ENCODE results near the gene DRAM1. TPM values are rescaled to one million over a fixed set of nuclear protein-coding genes. Genes with fewer than 3 reads are reported as not detected.
"Not testable (repeated sequence)": the region's sequence is repeated elsewhere in the genome, so short reads cannot be mapped to it uniquely, and the experiment has no call there.

The DRAM1 gene
- total RNA-seq, 1 donor from 2014 or later = 27.4 TPM

DNA sequence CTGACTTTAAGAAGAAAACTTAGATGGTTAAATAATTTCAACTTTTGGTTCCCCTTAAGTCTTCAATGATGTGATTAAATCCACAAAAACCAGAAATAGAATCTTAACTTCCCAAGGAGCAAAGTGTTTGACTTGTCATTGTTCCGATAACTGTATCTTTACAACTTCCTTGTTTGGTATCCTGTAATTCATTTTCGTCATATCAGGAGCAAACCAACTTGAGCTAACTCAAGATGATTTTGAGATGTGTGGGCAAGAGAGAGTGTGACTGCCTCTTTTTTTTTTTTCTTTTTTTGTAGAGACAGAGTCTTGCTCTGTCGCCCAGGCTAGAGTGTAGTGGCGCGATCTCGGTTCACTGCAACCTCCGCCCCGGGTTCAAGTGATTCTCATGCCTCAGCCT, 25.3 kb downstream of the DRAM1 start:
- DNase-seq (ENCODE audit: low read depth, low spot score) = no peak

DNA sequence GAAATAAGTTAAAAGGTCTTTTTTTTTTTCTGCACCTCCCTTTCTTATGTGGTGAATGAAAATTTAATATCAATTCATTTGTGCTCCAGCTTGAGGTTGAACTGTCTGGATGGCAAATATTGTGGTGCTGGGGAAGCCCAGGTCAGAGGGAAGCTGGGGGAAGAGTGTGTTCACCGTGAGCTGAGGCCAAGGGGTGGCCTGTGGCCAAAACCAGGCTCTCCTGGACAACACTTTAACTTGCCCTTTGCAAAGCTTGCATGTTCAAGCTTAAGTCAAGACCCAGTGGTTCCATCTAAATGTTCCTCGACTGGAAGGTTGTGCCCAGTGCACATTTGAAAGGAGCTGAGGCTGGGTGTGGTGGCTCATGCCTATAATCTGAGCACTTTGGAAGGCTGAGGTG, 28.8 kb downstream of the DRAM1 start:
- no peak for DNase-seq (ENCODE audit: low read depth, low spot score)

DNA sequence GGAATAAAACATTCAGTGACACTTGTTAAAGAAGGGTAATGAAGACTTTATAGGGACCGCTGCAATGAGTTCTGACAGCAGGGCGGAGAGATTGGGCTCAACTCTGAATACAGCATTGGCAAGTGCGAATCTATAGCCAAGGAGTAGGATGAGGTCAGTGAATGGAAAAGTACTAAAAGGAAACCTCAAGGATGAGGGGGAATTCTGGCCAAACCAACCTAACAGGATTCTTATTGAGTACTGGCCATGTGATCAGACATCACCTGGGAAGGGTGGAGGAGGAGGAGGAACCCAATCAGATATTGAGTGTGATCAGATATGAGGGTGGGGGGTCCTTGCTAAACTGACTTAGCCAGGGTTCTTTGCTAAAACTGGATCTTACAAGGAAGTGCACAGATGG, 31.0 kb downstream of the DRAM1 start:
- DNase-seq (ENCODE audit: low read depth, low spot score) = no peak

DNA sequence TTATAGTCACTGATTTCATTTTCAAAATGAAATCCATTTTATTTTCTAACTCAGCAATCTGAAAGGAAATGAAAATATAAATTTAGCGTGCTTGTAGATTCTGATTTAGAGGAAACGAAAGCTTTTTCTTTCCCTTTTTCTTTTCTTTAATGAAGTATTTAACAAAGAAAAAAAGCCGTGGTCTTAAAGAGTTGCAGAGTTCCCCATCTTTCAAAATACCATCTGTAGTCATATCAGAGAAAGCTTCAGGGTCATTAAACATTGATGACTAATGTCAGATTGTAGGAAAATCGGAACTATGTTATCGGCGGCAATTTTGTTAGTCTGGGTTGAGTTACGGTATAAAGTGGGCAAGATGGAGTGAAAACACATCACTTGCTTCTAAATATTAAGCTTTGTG, 32.3 kb downstream of the DRAM1 start:
- no peak for DNase-seq (ENCODE audit: low read depth, low spot score)

DNA sequence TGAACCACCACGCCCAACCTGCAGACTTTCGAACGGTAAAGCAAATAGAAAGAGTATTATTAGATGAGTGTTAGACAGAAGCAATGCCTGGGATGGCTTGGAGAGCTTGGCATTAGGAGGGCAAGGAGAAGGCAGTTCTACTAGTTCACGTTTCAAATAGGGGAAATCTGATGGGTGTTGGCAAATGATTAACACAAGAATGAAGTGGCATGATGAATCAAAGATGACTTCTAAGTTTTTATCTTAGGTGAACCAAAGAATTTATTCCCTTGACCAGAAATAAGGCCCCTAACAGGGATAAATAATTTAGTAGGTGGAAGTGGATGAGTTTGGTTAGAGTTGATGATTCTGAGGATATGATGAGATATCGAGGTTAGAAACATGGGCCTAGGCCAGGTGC, 38.5 kb downstream of the DRAM1 start:
- DNase-seq (ENCODE audit: low read depth, low spot score) = no peak

DNA sequence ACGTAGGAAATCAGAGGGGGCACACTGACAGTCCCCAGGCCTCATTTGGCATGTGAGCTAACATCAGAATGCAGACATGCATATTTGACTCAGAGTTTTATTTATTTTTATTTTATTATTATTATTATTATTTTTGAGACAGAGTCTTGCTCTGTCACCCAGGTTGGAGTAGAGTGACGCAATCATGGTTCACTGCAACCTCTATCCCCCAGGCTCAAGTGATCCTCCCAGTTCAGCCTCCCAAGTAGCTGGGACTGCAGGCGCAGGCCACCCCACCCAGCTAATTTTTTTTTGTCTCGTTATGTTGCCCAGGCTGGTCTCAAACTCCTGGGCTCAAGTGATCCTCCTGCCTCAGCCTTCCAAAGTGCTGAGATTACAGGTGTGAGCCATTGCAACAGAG, 41.4 kb downstream of the DRAM1 start:
- DNase-seq (ENCODE audit: low read depth, low spot score) = not testable (repeated sequence)

DNA sequence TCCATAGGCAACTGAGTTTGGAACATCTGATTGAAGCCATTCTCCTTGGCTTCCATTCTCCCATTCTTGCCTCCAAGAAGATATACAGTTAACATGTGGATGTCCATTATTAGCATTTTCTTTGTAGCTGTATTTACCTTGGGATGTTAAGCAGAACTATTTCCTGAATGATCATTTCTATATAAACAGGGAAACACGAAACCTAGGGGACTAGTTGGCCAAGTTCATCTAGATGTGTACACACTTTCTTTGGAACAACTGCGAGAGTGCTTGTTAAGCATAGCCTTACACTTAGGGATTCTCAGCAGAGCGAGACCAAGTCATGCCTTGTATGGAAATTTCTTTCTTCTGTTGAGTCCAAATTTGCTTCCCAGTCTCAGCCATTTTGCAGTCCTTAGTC, 42.1 kb downstream of the DRAM1 start:
- DNase-seq (ENCODE audit: low read depth, low spot score) = no peak

DNA sequence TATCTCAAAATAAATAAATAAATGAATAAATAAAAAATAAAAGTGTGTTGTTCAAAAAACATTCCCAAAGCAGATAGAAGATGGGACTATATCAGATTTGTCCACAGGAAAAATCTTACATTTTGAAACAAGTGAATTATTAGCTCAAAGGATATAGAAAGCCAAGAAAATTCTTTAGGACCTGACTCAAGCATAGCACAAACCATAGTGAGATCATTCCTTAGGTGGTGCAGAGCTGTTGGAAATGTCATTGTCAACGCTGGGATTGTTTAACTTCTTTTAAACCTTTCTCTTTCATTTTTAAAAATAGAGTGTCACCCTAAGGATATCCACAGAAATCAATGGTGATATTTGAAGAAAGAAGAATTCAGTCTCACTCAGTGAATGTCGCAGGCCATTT, 43.5 kb downstream of the DRAM1 start:
- DNase-seq (ENCODE audit: low read depth, low spot score) = no peak

DNA sequence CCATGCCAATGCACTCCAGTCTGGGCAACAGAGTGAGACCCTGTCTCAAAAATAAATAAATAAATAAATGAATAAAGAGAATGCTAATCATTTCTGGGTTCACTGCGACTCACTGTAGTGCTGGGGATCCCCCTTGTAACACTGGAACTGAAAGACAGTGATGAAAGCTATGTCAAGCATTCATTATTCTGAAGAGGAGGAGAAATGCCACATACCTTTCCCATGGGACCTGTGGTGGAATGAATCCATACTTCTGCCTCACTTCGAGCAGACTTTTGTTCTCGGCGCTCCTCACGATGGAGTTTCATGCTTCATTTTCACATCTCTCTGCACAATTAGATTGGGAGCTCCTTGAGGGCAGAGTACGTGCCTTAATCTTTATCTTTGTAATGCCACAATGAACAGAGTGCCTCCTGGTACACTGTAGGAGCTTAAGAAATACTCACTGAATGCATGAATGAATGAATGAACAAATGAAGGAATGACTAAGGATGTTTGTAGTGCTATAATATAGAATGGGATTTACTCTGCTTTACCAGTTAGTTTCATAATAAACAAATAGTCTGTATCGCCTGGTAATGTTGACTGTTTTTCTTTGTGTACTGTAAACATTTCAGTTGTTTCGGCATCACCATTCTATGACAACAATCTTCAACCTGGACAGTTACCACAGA, 45.8 kb downstream of the DRAM1 start:
- DNase-seq (ENCODE audit: low read depth, low spot score) = no peak

DNA sequence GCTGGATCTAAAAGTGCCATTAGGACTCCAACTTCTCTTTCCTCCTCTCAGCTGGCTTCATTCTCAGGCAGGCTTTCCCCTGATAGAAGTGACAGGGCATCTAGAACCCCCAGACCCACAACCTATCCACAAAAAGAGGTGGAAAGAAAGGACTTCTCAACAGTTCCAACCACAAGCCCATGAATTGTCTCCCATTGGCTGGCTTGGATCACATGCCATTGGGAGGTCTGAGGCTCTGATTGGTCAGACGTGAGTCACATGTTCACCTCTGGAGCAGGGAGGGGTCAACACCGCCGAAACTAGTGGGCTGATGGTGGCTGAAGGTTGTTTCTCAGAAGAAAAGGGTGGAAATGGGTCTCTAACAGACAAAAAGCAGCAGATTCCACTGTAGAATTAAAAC, 47.2 kb downstream of the DRAM1 start:
- DNase-seq (ENCODE audit: low read depth, low spot score) = no peak

DNA sequence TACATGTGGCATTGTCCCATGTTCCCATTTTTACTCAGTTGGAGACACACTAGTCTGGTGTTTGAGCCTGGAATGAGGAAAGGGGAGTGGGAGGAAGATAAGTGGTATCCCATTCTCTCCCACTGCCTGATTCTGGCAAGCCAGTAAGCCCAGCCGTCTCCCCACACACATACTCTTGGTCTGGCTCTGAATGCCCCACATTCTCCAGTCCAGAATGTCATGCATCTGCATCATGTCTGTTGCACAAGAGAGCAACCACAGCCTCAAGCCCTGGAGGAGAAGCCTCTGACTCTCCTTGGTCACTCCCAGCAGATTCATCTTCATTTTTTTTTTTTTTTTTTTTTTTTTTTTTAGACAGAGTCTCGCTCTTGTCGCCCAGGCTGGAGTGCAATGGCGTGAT, 48.0 kb downstream of the DRAM1 start:
- DNase-seq (ENCODE audit: low read depth, low spot score) = no peak

DNA sequence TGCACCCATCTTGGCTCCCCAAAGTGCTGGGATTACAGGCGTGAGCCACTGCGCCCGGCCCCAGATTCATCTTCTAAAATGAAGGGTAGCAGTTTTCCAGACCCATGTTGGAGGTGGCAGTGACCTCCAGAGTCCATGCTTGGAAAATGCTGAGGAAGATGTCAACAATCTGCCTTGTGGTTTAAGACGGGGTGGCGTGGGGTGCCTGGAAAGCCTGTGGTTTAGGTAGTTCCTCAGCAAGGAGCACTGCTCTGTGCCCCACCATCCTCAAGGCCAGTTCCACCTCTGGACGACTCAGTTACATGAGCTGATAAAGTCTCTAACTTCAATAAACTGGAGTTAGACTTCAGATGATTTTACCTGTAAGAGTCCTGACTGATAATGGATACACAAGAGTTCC, 48.6 kb downstream of the DRAM1 start:
- DNase-seq (ENCODE audit: low read depth, low spot score) = no peak

DNA sequence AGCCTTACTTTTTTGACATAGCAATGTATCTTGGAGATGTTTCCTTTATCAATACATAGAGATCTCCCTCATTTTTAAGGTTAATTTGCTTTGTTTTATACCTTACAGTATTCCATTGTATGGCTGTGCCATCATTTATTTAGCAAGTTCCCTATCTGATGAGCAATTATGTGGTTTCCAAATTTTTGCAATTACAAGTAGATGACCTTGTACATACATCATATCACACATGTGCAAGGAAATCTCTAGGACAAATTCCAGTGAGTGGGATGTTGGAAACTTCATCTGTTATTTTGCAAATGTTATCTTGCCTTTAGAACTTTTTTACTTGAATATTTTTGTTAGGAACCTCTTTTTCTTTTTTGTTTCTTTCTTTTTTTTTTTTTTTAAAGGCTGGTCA, 49.7 kb downstream of the DRAM1 start:
- DNase-seq (ENCODE audit: low read depth, low spot score) = no peak

DNA sequence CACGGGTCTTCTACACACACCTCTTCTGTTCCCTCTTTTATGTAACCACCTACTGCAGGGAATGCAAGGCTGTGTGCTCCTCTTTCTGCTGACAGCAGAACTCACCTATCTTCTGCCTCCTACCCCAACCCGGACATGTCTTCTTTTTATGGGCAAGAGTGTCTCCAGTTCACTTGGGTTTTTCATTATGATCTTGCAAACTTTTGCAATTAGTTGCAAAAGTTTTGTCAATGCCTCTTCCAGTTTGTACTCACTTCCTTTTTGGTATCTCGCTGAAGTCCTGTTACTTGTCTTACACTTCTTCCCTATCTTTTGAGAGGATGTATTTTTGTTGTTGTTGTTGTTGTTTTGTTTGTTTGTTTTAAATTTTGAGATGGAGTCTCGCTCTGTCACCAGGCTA, 50.6 kb downstream of the DRAM1 start:
- DNase-seq (ENCODE audit: low read depth, low spot score) = no peak

DNA sequence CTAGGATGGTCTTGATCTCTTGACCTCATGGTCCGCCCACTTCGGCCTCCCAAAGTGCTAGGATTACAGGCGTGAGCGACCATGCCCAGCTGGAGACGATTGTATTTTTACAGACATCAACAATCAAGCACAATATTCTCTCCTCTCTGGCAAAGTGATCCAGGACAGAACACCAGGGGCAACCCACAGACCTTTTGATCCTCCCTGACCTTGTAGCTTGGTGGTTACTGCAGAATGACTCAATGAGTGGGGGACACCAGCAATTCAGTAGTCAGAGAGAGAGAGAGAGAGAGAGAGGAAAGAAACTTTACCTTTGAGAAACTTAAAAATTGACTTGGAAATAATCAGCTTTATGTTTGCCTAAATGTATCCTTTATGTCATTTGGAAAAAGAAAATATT, 51.2 kb downstream of the DRAM1 start:
- no peak for DNase-seq (ENCODE audit: low read depth, low spot score)

DNA sequence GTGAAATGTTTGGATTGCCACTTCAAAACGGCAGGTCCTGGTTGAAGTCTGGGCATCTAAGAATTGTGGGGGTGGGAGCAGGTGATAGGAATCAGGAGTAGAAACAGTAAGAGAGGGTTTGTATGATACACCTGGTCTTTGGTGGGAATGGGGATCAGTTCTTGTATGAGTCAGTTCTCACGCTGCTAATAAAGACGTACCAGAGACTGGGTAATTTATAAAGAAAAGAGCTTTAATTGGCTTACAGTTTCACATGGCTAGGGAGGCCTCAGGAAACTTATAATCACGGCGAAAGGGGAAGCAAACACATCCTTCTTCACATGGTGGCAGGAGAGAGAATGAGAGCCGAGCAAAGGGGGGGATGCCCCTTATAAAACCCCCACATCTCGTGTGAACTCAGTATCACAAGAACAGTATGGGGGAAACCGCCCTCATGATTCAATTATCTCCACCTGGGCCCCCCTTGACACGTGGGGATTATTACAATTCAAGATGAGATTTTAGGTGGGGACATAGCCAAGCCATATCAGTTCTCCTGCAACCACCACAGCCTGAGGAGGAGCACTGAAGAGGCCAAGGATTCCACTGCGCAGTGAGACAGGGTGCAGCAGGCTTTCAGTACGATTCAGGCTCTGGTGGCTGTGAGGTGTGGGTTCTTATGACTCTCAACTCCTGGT, 52.1 kb downstream of the DRAM1 start:
- DNase-seq (ENCODE audit: low read depth, low spot score) = no peak

DNA sequence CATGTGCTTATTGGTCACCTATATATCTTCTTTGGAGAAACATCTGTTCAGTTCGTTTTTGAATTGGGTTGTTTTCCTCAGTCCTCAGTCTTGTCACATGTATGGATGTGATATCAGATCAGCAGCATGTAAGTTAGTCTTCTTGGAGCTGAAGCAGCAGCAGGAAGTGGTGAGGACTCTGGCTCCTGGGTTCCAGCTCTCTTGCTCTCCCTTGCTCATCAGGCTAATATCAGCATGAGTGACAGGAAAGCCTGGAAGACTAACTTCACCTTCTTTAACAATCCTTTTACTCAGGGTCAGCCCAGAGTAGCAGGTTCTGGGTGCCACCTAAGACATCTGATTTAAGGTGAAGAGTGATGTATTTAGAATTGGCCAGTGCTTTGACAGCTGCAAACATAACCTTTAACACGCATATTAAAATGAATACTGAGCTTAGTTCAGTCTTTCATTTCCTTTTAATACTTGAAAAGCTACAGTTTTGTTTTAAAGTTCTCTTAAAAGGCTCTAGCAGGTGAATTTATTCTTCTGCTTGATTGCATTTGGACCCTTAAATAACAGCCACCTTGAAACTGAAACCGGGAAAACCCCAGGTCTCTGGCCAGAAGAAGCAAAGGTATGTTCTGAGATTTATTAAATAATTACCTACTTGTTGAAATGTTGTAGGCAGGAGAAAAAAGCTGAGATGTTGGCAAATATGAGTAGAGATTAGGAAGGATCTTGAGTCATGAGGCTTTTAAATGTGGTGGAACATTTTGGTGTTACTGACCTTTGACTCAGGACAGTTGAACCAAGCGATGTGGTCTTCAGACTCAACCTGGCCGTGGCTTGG, 54.3 kb downstream of the DRAM1 start:
- no peak for DNase-seq (ENCODE audit: low read depth, low spot score)

DNA sequence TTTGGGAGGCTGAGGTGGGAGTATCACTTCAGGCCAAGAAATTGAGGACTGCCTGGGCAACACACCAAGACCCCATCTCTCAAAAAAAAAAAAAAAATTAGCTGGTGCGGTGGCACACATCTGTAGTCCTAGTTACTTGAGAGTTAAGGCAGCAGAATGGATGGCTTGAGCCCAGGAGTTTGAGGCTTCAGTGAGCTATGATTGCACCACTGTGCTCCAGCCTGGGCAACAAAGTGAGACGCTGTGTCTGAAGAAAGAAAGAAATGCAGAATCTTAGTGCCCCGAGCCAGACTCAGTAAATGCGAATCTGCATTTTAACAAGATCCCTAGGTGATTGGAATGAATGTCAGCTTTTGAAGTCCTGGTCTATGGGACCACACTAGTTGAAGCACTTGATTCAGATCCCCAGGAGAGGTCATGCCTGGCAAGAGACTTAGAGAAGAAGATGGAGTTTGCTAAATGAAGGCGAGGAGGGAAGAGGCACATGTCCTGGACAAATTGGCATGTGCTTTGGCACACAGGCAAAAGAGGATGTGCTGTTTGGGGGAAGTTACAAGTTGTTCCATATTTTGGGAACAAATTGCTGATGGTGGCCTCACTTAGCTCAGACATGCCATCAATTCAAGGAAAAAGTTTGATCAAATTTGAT, 56.6 kb downstream of the DRAM1 start:
- no peak for DNase-seq (ENCODE audit: low read depth, low spot score)

DNA sequence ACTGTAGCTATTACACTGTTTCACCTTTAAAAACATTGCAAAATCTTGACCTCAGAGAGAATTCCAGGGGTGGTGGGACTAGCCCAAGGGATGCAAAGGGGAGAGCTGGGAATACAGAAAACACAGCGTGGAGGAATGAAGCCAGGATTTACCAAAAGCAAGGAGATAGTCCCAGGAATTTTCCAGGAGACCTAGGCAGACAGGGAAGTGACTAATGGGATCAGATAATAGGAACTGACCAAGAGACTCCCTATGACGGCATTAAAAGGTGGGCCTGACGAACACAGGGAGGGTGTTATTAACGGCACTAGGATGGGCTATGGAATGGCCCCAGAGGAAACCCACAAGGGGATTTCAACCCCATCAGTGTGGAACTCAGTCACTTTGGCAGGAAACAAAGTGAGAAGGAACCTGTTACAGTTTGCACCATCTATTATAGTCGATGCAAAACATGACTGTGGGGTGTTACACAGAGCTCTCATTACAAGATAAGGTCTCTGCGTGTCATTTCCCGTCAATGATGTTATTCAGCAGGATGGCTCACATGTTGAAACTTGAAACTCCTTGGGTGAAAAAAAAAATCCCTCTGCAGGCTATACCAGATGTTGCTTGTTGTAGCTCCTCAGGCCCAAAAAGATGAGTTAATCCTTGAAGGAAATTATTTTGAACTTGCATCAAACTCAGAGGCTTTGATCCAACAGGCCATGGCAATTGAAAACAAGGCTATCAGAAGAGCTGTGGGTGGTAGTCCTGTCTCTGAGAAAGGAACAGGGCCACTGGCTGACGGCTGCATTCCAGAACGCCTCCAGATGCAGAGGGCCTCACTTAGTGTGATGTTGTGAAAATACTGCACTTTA, 58.7 kb downstream of the DRAM1 start:
- DNase-seq (ENCODE audit: low read depth, low spot score) = peak; percentile 35

DNA sequence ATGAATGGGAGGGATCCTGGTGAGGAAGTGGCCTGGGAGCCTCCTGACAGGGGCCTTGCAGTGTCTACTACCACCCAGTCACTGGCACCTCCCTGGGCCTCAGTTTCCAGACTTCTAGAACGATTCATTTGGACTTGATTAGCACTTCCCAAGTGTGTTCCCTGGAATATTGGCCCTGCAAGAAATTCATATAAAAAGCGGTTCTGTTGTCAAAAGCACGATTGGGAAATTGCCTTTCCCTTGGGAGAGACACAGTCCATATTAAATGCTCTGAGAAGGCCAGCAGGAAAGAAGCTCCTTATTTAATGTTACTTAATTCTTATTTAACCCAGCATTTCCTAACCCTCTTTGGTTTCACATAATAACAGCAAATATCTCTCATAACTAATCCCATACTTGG, 61.9 kb downstream of the DRAM1 start:
- DNase-seq (ENCODE audit: low read depth, low spot score) = no peak

DNA sequence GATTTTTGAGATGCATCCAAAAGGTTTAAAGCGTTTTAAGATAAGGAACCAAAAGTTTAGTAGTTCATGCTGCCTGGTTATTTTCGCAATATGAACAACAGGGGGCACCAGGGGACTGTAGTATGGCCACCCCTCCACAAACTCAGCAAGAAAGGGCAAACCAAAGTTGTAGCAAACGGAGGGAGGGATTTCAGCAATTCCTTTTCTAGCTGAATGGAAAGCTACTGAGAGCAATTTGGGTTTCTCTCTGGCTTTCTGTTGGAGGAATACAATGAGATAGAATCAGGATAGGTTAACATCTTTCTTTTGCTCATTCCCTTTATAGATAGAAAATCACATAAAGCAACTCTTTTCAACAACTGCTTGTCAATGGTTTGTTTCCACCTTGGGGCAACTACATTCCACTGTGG, 62.5 kb downstream of the DRAM1 start:
- DNase-seq (ENCODE audit: low read depth, low spot score) = peak; percentile 24

Measured in pulmonary artery endothelial cell (primary cell).